Gastrocnemius medialis (tissue), 4 donors: ENCODE measurements around the gene BLTP3A. TPM values are rescaled to one million over a fixed set of nuclear protein-coding genes. Genes with fewer than 3 reads are reported as not detected.
"Not testable (repeated sequence)": the region's sequence is repeated elsewhere in the genome, so short reads cannot be mapped to it uniquely, and the experiment has no call there.

ENCODE experiments used
- ATAC-seq, 2 donors: fragments of 150-250 bp; one replicate each; pipeline ENCODE4 v1.9.1; 2016
- DNase-seq, 2 donors: peaks; one replicate each; pipeline ENCODE4 v3.0.0-alpha.2; 2019
- H3K27ac ChIP-seq, 4 donors: fragments of 200-600 bp; sonication (generic); 1 replicate in 1 of 4; 2 replicates in 3 of 4; pipeline ENCODE4 v1.5.1; 2016 to 2018; ENCODE audit warnings: mild to moderate bottlenecking in 2 of 4, moderate library complexity in 1 of 4
- H3K27me3 ChIP-seq, 3 donors: fragments of 200-600 bp; sonication (generic) in 2 of 3; 1 replicate in 1 of 3; 2 replicates in 2 of 3; pipeline versions ENCODE4 v1.5.1 to v1.6.0; 2016 to 2019; ENCODE audit warnings: mild to moderate bottlenecking in 1 of 3, moderate library complexity in 1 of 3
- H3K36me3 ChIP-seq, 2 donors: fragments of 200-600 bp; sonication (generic) in 1 of 2; one replicate each; pipeline ENCODE4 v1.5.1; 2017 to 2018
- H3K4me1 ChIP-seq, 2 donors: fragments of 200-600 bp; sonication (generic) in 1 of 2; one replicate each; pipeline ENCODE4 v1.5.1; 2016 to 2017; ENCODE audit warnings: mild to moderate bottlenecking in 2 of 2
- H3K4me3 ChIP-seq, 4 donors: fragments of 200-600 bp; sonication (generic) in 3 of 4; 1 replicate in 1 of 4; 2 replicates in 3 of 4; pipeline ENCODE4 v1.5.1; 2016 to 2019; ENCODE audit warnings: mild to moderate bottlenecking in 2 of 4
- H3K9me3 ChIP-seq, 3 donors: fragments of 200-600 bp; sonication (generic) in 2 of 3; 1 replicate in 1 of 3; 2 replicates in 2 of 3; pipeline ENCODE4 v1.5.1; 2016 to 2019
- CTCF ChIP-seq, 5 experiments: fragments of 450-650 bp in 3 of 5; fragments of 200-600 bp in 2 of 5; sonication (generic) in 2 of 5; IDR thresholded peaks in 4 of 5; conservative IDR thresholded peaks in 1 of 5; 1 replicate in 4 of 5; 2 replicates in 1 of 5; pipeline ENCODE4 v1.5.1; 2016 to 2019; ENCODE audit warnings: antibody characterized with exemption in 5 of 5, mild to moderate bottlenecking in 3 of 5, moderate library complexity in 3 of 5
- POLR2A ChIP-seq, 2 donors: fragments of 450-650 bp; IDR thresholded peaks; one replicate each; pipeline ENCODE4 v1.6.1; 2017; ENCODE audit warnings: antibody characterized with exemption in 2 of 2, mild to moderate bottlenecking in 2 of 2, moderate library complexity in 2 of 2
- in situ Hi-C, 4 donors: fragments of 200-750 bp; cut with MboI; loops; one replicate each; pipeline versions ENCODE4 v1.15.0 to v1.8.0; 2017; ENCODE audit warnings: low sequenced_read_pairs in 4 of 4
- intact Hi-C: fragments of 100-400 bp; cut with DNase I; formaldehyde crosslinking; loops from one replicate; pipeline ENCODE4 v1.15.1; 2023; ENCODE audit warnings: low total_unique reads
- total RNA-seq, 4 donors: library from RNA; depleted of rRNA; stranded (reverse); fragments of >200 nt; gene quantifications; one replicate each; pipeline versions ENCODE4 v1.1.0 to v1.2.3, GENCODE V29; 2016

BLTP3A gene
- total RNA-seq, 4 donors from 2014 or later = 19.9 to 36.0 (median 23.2) TPM

GRCh38 chr6:34772940-34773339 lies 18.9 kb upstream of the BLTP3A start:
- DNase-seq (no peak), ATAC-seq (no peak)
- H3K4me1 ChIP-seq = no peaks in the 10 kb centered on the region
- H3K9me3 ChIP-seq = no peaks in the 10 kb centered on the region
- no peak overlapping the region for H3K4me3 ChIP-seq
- intact Hi-C loops = no loop called here
- TF ChIP-seq CTCF (IDR thresholded peaks at IDR 0.05 in 4 of 5, conservative IDR thresholded peaks at IDR 0.05 in 1 of 5) (no peak), POLR2A (IDR thresholded peaks at IDR 0.05) (no peak)
- no peak overlapping the region for H3K27ac ChIP-seq
- in situ Hi-C loops = no loop called here
- no peaks in the 10 kb centered on the region for H3K27me3 ChIP-seq
- H3K36me3 ChIP-seq = peaks cover 0 to 58% of the 10 kb centered on the region in 2 donors

GRCh38 chr6:34773916-34774315 lies 18.0 kb upstream of the BLTP3A start:
- DNase-seq = no peak
- no peak overlapping the region for H3K4me3 ChIP-seq
- H3K36me3 ChIP-seq = peaks cover 0 to 48% of the 10 kb centered on the region in 2 donors
- no peaks in the 10 kb centered on the region for H3K9me3 ChIP-seq
- TF ChIP-seq CTCF (IDR thresholded peaks at IDR 0.05 in 4 of 5, conservative IDR thresholded peaks at IDR 0.05 in 1 of 5) = no peak
- TF ChIP-seq POLR2A (IDR thresholded peaks at IDR 0.05) = no peak
- in situ Hi-C loops = no loop called here
- H3K27me3 ChIP-seq = no peaks in the 10 kb centered on the region
- H3K4me1 ChIP-seq = no peaks in the 10 kb centered on the region
- ATAC-seq = no peak
- H3K27ac ChIP-seq = no peak overlapping the region
- intact Hi-C loops = no loop called here

- DNase-seq (no peak), ATAC-seq (no peak)
- H3K36me3 ChIP-seq = peaks cover 0 to 38% of the 10 kb centered on the region in 2 donors
- no peak overlapping the region for H3K27ac ChIP-seq
- H3K9me3 ChIP-seq = no peaks in the 10 kb centered on the region
- no peak overlapping the region for H3K4me3 ChIP-seq
- no peaks in the 10 kb centered on the region for H3K27me3 ChIP-seq
- intact Hi-C loops = no loop called here
- H3K4me1 ChIP-seq = no peaks in the 10 kb centered on the region
- in situ Hi-C loops = no loop called here
- no peak for TF ChIP-seq POLR2A (IDR thresholded peaks at IDR 0.05)
- no peak for TF ChIP-seq CTCF (IDR thresholded peaks at IDR 0.05 in 4 of 5, conservative IDR thresholded peaks at IDR 0.05 in 1 of 5)
These were observed 16.9 kb upstream of the BLTP3A start for GRCh38 chr6:34774967-34775366.

GRCh38 chr6:34785375-34785774 lies 6.5 kb upstream of the BLTP3A start:
- in situ Hi-C loops, H3K36me3 ChIP-seq, DNase-seq, H3K4me3 ChIP-seq, H3K9me3 ChIP-seq, H3K4me1 ChIP-seq, intact Hi-C loops, H3K27me3 ChIP-seq, H3K27ac ChIP-seq, ATAC-seq: not testable (repeated sequence)

GRCh38 chr6:34787152-34787551 lies 4.7 kb upstream of the BLTP3A start:
- H3K4me1 ChIP-seq, H3K9me3 ChIP-seq, H3K36me3 ChIP-seq, H3K27ac ChIP-seq, in situ Hi-C loops, DNase-seq, intact Hi-C loops, H3K4me3 ChIP-seq, H3K27me3 ChIP-seq, ATAC-seq: not testable (repeated sequence)

GRCh38 chr6:34788111-34788510 lies 3.8 kb upstream of the BLTP3A start:
- H3K27me3 ChIP-seq = no peaks in the 10 kb centered on the region
- H3K4me3 ChIP-seq = no peak overlapping the region
- DNase-seq = no peak
- in situ Hi-C loops = no loop called here
- H3K4me1 ChIP-seq = peaks cover 1 to 6% of the 10 kb centered on the region in 2 donors
- H3K36me3 ChIP-seq = no peaks in the 10 kb centered on the region
- H3K9me3 ChIP-seq = no peaks in the 10 kb centered on the region
- TF ChIP-seq POLR2A (IDR thresholded peaks at IDR 0.05) (no peak), CTCF (IDR thresholded peaks at IDR 0.05 in 4 of 5, conservative IDR thresholded peaks at IDR 0.05 in 1 of 5) (no peak)
- no peak overlapping the region for H3K27ac ChIP-seq
- intact Hi-C loops = no loop called here
- no peak for ATAC-seq
